Measurements from ENCODE around the gene DDX10. TPM values are rescaled to one million over a fixed set of nuclear protein-coding genes. Genes with fewer than 3 reads are reported as not detected.
"Not testable (repeated sequence)": the region's sequence is repeated elsewhere in the genome, so short reads cannot be mapped to it uniquely, and the experiment has no call there.

DDX10 gene
- total RNA-seq, 1 donor from 2014 or later, result 21.1 TPM

DNA sequence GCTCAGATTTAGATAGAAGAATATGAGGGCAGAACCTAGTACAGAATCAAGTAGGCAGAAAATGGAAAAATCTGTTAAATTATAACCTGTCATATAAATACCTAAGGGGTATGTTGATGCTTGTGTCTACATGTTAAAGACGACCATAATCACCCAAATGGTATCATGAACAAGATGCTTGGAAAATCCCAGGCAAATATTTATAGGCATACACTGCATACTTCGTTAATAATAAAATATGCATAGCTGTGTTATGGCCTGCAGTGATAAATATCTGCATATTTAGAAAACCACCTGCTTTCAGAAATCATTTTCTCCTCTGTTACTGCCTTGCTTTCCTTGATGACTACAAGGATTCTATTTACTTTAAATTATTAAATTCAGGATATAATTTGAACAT lies 18.9 kb upstream of the DDX10 start:
- TF ChIP-seq, protein P1, sequence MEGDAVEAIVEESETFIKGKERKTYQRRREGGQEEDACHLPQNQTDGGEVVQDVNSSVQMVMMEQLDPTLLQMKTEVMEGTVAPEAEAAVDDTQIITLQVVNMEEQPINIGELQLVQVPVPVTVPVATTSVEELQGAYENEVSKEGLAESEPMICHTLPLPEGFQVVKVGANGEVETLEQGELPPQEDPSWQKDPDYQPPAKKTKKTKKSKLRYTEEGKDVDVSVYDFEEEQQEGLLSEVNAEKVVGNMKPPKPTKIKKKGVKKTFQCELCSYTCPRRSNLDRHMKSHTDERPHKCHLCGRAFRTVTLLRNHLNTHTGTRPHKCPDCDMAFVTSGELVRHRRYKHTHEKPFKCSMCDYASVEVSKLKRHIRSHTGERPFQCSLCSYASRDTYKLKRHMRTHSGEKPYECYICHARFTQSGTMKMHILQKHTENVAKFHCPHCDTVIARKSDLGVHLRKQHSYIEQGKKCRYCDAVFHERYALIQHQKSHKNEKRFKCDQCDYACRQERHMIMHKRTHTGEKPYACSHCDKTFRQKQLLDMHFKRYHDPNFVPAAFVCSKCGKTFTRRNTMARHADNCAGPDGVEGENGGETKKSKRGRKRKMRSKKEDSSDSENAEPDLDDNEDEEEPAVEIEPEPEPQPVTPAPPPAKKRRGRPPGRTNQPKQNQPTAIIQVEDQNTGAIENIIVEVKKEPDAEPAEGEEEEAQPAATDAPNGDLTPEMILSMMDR (IDR thresholded peaks at IDR 0.05), result no peak
- Histone ChIP-seq H3K27ac (no peak overlapping the region), H3K36me3 (no peaks in the 10 kb centered on the region), H3K4me1 (peaks cover 8% of the 10 kb centered on the region), H3K9me3 (no peaks in the 10 kb centered on the region), H3K27me3 (ENCODE audit: low read depth) (no peaks in the 10 kb centered on the region), H3K4me3 (no peak overlapping the region)
- no peak for ATAC-seq
- DNase-seq, result no peak
- intact Hi-C loops (cut with DNase I), result no loop called here

DNA sequence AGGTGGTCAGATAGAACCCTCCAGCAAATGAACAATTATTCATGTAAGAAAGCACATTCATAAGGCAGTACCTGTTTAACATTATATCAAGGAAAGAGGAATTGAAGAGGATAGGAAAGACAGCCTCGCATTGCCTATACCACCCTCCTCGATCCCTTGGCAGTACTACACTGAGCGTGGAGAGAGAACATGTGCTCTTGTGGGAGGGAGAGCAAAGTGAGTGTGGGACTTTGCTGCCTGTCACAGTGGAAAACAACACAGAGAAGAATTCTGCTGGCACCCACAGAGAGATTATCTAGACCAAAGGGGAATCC lies 17.5 kb upstream of the DDX10 start:
- no peaks in the 10 kb centered on the region for H3K36me3 ChIP-seq
- H3K27me3 ChIP-seq (ENCODE audit: low read depth), result no peaks in the 10 kb centered on the region
- H3K4me3 ChIP-seq, result no peak overlapping the region
- ATAC-seq (peak in 1 of 2 donors; percentile 11), DNase-seq (no peak)
- H3K4me1 ChIP-seq, result peaks cover 8% of the 10 kb centered on the region
- no peaks in the 10 kb centered on the region for H3K9me3 ChIP-seq
- TF ChIP-seq, protein P1 (IDR thresholded peaks at IDR 0.05), result no peak
- H3K27ac ChIP-seq, result no peak overlapping the region
- intact Hi-C loops (cut with DNase I), result no loop called here

DNA sequence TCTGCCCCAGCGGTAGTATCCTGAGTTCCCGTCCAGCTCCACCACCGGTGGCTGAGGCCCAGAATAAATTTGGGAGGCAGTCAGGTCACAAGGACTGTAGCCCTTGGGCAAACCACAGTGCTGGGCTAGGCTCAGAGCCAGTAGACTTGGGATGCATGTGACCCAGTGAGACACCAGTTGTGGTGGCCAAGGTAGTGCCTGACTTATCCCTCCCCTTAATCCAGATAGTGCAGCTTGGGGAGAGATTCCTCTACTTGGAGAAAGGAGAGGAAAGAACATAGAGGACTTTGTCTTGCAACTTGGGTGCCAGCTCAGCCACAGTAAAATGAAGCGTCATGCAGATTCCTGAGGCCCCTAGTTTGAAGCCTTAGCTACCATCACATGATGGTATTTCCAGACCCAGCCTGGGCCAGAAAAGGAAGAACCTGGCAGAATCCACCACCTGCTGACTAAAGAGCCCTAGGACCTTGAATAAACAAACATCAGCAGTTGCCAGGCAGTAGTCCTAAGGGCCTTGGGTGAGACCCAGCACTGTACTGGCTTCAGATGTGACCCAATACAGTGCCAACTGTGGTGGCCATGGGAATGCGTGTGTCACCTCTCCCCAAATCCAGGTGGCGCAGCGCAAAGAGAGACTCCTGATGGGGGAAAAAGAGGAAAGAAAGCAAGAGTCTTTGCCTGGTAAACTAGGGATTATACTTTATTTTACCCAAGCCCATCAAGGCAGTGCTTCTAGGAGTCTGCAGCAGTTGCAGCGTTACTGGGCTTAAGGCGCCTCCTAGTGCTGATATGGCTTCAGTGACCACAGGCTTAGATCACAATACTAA lies 17.0 kb upstream of the DDX10 start:
- Histone ChIP-seq H3K36me3 (no peaks in the 10 kb centered on the region), H3K27me3 (ENCODE audit: low read depth) (no peaks in the 10 kb centered on the region), H3K9me3 (no peaks in the 10 kb centered on the region), H3K4me3 (no peak overlapping the region), H3K4me1 (peaks cover 8% of the 10 kb centered on the region), H3K27ac (no peak overlapping the region)
- TF ChIP-seq, protein P1 (IDR thresholded peaks at IDR 0.05), result peak; percentile 80
- ATAC-seq (peak; percentile 92 to 97), DNase-seq (peak; percentile 60)
- intact Hi-C loops (cut with DNase I), result no loop called here

DNA sequence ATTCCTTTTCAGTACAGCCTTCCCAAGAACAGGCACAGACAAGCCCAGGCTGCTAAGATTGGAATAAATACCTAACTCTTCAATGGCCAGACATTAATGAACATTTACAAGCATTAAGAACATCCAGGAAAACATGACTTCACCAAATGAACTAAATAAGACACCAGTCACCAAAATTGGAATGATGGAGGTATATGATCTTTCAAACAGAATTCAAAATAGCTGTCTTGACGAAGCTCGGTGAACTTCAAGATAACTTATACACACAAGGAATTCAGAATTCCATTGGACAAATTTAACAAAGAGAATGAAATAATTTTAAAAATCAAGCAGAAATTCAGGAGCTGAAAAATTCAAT lies 16.4 kb upstream of the DDX10 start:
- no peaks in the 10 kb centered on the region for H3K36me3 ChIP-seq
- H3K27ac ChIP-seq, result no peak overlapping the region
- no peak overlapping the region for H3K4me3 ChIP-seq
- TF ChIP-seq, protein P1 (IDR thresholded peaks at IDR 0.05), result no peak
- intact Hi-C loops (cut with DNase I), result no loop called here
- H3K4me1 ChIP-seq, result peaks cover 8% of the 10 kb centered on the region
- no peaks in the 10 kb centered on the region for H3K27me3 ChIP-seq (ENCODE audit: low read depth)
- DNase-seq (no peak), ATAC-seq (no peak)
- H3K9me3 ChIP-seq, result no peaks in the 10 kb centered on the region

DNA sequence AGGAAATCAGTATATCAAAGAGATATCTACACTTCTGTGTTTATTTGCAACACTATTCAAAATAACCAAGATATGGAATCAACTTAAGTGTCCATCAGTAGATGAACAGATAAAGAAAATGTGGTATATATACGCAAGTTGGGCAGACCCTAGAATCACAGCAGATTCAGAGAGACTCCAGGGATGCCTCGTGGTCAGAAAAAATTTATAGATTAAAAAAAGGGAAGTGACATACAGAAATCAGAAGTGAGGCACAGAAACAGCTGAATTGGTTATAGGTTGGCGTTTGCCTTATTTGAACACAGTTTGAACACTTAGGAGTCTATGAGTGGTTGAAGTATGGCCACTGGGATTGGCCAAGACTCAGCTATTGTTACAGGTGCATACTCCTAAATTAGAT lies 10.8 kb upstream of the DDX10 start:
- ATAC-seq; H3K4me1 ChIP-seq; H3K9me3 ChIP-seq; H3K27ac ChIP-seq; H3K27me3 ChIP-seq (ENCODE audit: low read depth); intact Hi-C loops (cut with DNase I); DNase-seq; H3K4me3 ChIP-seq; H3K36me3 ChIP-seq: not testable (repeated sequence)

DNA sequence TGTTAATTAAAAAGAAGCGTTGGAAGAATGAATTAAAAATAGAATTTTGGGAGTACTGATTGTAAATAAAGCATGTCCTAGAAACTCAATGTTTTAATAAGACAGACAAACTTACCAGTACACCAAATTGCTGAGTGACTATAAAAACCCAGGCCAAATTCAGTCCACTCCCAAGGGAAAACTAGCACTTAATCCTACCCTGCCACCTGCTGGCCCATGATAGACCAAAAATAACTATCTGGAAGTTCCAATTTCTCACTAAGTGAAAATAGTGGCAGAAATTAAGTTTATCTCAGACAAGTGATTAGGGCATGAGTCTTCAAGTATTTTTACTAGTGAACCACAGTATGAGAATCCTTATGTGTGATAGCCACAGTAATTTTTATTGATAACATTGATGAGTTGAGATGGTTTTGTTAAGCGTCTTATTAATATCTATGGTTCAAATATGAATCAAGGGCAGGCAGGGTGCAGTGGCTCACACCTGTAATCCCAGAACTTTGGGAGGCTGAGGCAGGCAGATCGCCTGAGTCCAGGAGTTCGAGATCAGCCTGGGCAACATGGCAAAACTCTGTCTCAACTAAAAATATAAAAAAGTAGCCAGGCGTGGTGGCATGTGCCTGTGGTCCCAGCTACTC lies 9.8 kb upstream of the DDX10 start:
- Histone ChIP-seq H3K4me1 (no peaks in the 10 kb centered on the region), H3K27ac (no peak overlapping the region), H3K9me3 (no peaks in the 10 kb centered on the region), H3K36me3 (no peaks in the 10 kb centered on the region), H3K4me3 (no peak overlapping the region), H3K27me3 (ENCODE audit: low read depth) (no peaks in the 10 kb centered on the region)
- no peak for DNase-seq
- intact Hi-C loops (cut with DNase I), result no loop called here
- ATAC-seq, result peak; percentile 49 to 71
- TF ChIP-seq, protein P1 (IDR thresholded peaks at IDR 0.05), result peak; percentile 59

Measured in lower lobe of right lung (tissue), 2 donors.